HG03521 (cell line): ENCODE results near the gene RPL10.
A peak's percentile ranks its signal among the peaks of the same experiment; 100 is the strongest.
"Not testable (repeated sequence)": the region's sequence is repeated elsewhere in the genome, so short reads cannot be mapped to it uniquely, and the experiment has no call there.

ENCODE experiments used
- ATAC-seq: cut with Tn5 transposase; IDR thresholded peaks from one replicate; pipeline ENCODE4 v1.9.1; 2021; ENCODE audit warnings: mild to moderate bottlenecking, moderate library complexity; ENCODE audit not compliant: unreplicated experiment

Gene RPL10

GRCh38 chrX:154375156-154375504 is 23.0 kb upstream of the RPL10 start:
- no peak for ATAC-seq

GRCh38 chrX:154376774-154377173 is 21.4 kb upstream of the RPL10 start:
- no peak for ATAC-seq

GRCh38 chrX:154378059-154378798 is 19.9 kb upstream of the RPL10 start:
- ATAC-seq: no peak

- ATAC-seq: peak; percentile 75
Measured at GRCh38 chrX:154378799-154379568, 19.2 kb upstream of the RPL10 start, which contains the start of gene EMD. TSS of gene EMD (plus strand) at chrX:154379295. CDS start at chrX:154379485, 190 bp downstream.

- no peak for ATAC-seq
Measured at GRCh38 chrX:154379569-154379951, 18.6 kb upstream of the RPL10 start.

- ATAC-seq: no peak
Measured at GRCh38 chrX:154380153-154380552, 18.0 kb upstream of the RPL10 start.

DNA sequence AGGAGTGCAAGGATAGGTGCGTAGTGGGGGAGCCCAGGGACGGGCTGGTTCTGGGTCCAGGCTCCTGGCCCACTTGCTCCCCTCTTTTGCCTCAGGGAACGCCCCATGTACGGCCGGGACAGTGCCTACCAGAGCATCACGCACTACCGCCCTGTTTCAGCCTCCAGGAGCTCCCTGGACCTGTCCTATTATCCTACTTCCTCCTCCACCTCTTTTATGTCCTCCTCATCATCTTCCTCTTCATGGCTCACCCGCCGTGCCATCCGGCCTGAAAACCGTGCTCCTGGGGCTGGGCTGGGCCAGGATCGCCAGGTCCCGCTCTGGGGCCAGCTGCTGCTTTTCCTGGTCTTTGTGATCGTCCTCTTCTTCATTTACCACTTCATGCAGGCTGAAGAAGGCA is 17.4 kb upstream of the RPL10 start:
- no peak for ATAC-seq

GRCh38 chrX:154381271-154381670 is 16.9 kb upstream of the RPL10 start:
- no peak for ATAC-seq

DNA sequence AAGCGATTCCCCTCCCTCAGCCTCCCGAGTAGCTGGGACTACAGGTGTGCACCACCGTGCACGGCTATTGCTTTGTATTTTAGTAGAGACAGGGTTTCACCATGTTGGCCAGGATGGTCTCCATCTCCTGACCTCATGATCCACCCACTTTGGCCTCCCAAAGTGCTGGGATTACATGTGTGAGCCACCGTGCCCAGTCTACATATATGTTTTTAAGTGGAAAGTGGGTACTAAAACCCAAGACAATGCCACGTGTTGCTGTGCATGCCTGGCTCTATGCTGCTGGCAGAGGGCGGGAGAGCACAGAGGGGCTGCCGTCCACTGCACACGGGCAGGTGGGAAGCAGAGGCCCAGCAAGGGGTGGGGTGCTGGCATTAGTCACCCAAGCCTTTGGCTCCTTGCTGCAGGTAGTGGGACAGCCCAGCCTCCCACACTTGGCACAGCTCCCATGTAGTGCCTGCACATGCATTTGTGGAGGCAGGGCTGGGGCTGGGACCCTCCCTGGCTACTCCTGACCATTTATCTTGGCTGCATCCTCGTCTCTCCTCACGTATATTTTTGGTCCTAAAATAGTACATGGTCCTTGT is 15.6 kb upstream of the RPL10 start:
- no peak for ATAC-seq

DNA sequence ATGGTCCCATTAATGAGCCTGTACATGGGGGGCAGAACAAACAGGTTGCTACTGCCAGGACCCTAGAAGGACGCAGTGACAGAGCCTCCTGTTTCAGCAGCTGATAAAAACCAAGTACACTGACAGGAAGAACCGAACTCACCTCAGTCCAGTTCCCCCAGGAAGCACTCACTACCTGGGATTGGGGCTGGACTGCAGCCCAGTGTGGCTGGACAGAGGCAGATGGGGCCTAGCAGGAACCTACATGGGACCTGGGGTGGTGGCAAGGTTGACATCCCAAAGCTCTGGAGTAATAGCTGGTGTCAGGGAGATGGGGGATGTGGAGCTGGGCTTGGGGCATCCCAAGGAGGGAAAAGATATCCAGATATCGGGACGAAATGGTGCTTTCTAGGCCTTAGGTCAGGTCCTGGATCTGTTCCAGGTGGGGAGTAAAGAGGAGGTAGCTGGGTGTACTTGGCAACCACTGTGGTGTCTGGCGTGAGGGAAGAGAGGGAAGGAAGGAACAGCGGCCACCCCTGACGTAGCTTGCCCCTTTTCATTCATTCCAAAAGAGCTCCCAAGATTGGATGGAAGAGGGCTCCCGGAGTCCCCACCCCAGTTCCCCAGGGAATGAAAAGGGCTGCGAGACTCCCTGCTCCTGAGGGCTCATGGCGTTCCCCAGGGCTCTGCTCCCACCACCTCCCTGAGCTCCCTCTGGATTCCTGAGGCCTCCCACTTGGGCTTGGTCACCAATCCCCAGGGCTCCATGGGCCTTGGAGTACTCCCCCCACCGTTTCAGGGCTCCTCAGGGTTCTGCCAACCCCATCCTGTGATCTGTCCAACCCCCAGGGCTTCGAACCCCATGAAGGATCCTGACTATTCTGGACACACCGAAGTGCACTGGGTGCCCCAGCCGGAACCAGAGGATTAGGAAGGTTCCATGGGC is 14.6 kb upstream of the RPL10 start:
- no peak for ATAC-seq

GRCh38 chrX:154384284-154384892 is 13.8 kb upstream of the RPL10 start:
- no peak for ATAC-seq

- ATAC-seq: not testable (repeated sequence)
Measured at GRCh38 chrX:154388094-154388493, 10.1 kb upstream of the RPL10 start.

GRCh38 chrX:154388649-154389048 is 9.5 kb upstream of the RPL10 start:
- ATAC-seq: not testable (repeated sequence)

GRCh38 chrX:154389812-154390747 is 8.1 kb upstream of the RPL10 start:
- ATAC-seq: peak; percentile 76

DNA sequence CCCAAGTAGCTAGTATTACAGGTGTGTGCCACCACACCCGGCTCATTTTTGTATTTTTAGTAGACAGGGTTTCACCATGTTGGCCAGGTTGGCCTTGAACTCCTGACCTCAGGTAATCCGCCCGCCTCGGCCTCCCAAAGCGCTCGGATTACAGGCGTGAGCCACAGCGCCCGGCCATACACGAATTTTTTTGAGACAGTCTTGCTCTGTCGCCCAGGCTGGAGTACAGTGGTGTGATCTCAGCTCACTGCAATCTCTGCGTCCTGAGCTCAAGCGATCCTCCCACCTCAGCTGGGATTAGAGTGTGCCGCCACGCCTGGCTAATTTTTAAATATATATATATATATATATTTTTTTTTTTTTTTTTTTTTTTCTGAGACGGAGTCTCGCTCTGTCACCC is 1.8 kb upstream of the RPL10 start:
- not testable (repeated sequence) for ATAC-seq

DNA sequence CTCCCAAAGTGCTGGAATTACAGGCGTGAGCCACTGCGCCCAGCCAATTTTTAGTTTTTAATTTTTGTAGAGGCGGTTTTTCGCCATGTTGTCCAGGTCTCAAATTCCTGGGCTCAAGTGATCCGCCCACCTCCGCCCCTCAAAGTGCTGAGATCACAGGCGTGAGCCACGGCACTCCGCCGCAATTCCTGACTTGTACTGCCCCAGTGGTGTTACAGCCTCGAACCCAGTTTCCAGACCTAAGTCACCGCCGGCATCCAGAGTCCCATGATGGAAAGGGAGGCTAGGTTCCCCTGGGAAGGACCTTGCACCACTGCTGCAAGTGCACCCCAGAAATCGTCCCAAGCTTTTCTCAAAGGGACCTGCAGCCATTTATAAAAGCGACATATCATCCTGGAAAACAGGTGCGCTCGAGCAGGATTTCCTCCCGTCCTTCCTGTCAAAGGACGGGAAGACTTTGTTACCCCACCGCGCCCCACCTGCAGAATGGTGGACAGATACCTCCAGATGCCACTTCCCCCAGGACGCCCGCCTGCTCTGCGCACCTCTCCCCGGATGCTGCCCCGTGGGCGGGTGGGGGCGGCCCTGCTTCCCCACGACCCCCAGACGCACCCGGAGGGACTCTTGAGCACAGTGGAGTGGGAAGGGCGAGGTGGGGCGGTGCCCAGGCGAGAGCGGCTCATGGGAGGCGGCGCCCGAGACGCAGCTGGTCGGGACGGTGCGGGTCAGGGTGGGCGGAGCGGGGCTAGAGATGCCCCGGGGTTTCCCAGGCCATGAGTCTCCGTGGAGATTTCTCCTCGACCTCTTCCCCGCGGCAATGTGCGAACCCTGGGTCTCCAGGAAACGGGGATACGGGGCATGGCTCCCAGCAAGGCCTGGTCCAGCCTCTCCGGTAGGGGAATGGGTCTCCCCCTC is 947 bp upstream of the RPL10 start:
- peak; percentile 39 for ATAC-seq

DNA sequence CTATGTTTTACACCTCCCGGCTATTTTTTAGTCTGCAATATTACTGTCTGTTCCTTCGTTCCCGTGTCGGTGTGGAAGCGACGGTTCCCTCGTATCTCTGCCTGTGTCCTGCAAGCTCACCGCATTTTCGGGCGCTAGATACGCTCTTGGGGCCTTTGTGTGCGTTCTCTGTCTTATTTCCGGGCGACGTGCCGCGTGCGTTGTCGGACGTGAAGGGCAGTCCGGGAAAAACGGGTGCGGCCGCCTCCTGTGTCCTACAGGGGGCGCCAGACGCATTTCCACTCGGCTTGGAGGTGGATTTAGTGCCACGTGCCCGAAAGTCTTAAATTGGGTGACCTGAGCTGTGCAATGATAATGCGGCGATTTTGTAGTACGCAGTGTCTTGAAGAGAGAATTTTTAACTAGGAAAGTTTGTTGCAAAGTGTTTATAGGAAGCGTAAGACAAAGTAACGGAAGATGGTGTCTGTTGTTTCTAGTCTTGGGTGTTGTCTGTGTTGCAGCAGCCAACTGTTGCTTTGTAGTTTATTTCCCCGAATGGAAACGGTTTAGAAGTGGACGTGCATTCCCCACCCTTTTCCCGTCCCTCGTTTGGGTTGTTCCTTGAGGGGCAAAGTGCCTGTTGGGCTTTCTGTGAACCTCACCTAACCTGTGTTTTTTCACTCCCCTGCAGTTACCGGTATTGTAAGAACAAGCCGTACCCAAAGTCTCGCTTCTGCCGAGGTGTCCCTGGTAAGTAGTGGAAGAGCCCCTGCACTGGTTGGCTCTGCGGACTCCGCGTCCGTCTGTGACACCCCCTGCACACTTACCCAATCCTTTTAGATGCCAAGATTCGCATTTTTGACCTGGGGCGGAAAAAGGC is 720 bp downstream of the RPL10 start:
- no peak for ATAC-seq
